ENCODE measurements around the gene RPRD2.
"Not testable (repeated sequence)": the region's sequence is repeated elsewhere in the genome, so short reads cannot be mapped to it uniquely, and the experiment has no call there.

RPRD2 gene

DNA sequence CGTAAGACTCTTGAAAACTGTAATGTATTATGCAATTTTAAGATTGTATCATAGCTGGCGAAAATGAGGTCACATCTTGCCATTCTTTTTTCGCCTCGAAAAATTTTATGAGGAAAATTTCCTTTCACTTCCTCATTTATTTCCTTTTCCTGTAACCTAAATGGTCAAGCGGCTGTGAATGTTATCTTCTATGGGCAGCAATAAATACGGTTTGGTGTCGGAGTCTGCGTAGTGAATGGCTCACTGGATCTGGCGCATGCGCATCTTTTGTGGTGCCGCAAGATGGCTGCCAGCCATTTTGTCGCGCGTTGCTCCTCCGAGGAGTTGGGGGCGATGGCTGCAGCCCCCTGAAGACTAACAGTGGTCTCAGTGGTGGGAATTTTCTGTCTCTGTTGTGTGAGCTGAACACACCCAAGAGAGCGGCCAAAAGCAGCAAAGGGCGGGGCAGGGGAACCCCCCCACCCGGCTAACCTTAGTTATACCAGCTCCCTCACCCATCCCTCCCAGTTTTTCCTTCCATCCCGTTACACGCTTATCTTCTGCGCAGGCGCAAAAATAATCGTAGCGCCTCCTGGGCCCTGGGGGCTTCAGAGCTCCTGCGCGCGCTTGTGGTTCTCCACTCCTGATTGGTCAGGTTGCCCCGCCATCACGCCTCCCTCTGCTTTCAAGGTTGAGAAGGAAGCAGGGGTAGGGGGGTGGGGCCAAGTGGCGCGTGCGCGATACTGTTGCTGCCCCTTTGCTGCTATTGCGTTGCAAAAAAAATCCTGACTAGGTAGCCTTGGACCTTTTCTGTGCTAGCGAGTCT is at the start of gene RPRD2:
Gene RPRD2, plus strand, starts transcription at position 722 of the 805 bp plus-strand sequence. CDS start 568 bp downstream, outside the sequence.
- H3K4me3 ChIP-seq (ENCODE audit: low read length): peak within 1 kb of the TSS; percentile 98
- H3K9me3 ChIP-seq (ENCODE audit: control insufficient read depth, low read length): no peaks in the 10 kb centered on the region
- peaks cover 5% of the 10 kb centered on the region for H3K4me1 ChIP-seq (ENCODE audit: control insufficient read depth, insufficient read depth, low read length)
- no peaks in the 10 kb centered on the region for H3K27me3 ChIP-seq (ENCODE audit: control insufficient read depth, insufficient read depth, low read length)
- H3K36me3 ChIP-seq (ENCODE audit: control insufficient read depth, insufficient read depth, low read length): no peaks in the 10 kb centered on the region
- peak within 1 kb of the TSS; percentile 99 for H3K9ac ChIP-seq (ENCODE audit: low read length)

DNA sequence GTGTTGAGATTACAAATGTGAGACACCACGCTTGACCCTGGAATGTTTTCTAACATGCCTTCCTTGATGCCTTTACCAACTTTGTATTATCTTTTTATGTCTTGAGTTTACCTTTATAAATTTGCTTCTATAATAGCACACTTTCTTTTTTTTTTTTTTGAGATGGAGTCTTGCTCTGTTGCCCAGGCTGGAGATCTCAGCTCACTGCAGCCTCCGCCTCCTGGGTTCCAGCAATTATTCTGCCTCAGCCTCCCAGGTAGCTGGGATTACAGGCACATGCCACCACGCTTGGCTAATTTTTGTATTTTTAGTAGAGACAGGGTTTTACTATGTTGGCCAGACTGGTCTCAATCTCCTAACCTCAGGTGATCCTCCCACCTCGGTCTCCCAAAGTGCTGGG is 49.3 kb upstream of the RPRD2 start:
- not testable (repeated sequence) for H3K36me3 ChIP-seq (ENCODE audit: control insufficient read depth, insufficient read depth, low read length); H3K4me3 ChIP-seq (ENCODE audit: low read length); H3K9me3 ChIP-seq (ENCODE audit: control insufficient read depth, low read length); H3K4me1 ChIP-seq (ENCODE audit: control insufficient read depth, insufficient read depth, low read length); H3K9ac ChIP-seq (ENCODE audit: low read length); H3K27me3 ChIP-seq (ENCODE audit: control insufficient read depth, insufficient read depth, low read length)

DNA sequence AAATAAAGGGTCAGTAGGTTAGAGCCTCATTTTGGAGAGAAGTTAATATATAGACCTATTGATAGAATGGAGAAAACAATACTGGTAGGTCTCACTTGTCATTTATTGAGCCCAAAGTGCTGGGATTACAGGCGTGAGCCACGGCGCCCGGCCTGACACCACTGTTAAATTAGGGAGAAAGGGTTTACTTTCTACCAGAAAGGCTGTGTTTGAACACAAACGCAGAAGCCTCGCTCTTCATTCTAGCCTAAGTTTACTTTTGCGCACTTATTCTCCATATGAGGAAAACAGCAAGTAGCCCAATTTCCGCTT is 43.3 kb upstream of the RPRD2 start:
- Histone ChIP-seq H3K36me3 (ENCODE audit: control insufficient read depth, insufficient read depth, low read length) (no peaks in the 10 kb centered on the region), H3K9me3 (ENCODE audit: control insufficient read depth, low read length) (no peaks in the 10 kb centered on the region), H3K27me3 (ENCODE audit: control insufficient read depth, insufficient read depth, low read length) (no peaks in the 10 kb centered on the region), H3K4me3 (ENCODE audit: low read length) (peak overlapping the region; percentile 95), H3K4me1 (ENCODE audit: control insufficient read depth, insufficient read depth, low read length) (no peaks in the 10 kb centered on the region), H3K9ac (ENCODE audit: low read length) (no peak overlapping the region)

DNA sequence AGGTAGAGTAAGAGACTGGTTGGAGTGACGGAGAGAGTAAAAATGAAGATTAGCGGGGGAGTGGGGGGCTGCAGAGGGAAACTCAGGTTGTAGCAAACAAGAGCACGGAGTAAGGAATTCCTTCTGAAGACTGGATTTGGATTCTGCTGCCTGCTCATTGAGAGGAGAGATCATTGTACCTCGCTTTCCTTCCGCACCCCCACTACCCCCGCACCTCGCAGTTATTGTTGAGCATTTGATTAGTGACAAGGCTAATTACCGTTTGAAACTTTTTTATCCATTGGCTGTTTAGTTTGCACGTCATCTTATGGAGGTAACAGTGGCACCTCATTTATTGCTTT is 42.2 kb upstream of the RPRD2 start:
- Histone ChIP-seq H3K4me1 (ENCODE audit: control insufficient read depth, insufficient read depth, low read length) (no peaks in the 10 kb centered on the region), H3K27me3 (ENCODE audit: control insufficient read depth, insufficient read depth, low read length) (no peaks in the 10 kb centered on the region), H3K4me3 (ENCODE audit: low read length) (peak overlapping the region; percentile 95), H3K9ac (ENCODE audit: low read length) (peak overlapping the region; percentile 88), H3K9me3 (ENCODE audit: control insufficient read depth, low read length) (no peaks in the 10 kb centered on the region), H3K36me3 (ENCODE audit: control insufficient read depth, insufficient read depth, low read length) (no peaks in the 10 kb centered on the region)

DNA sequence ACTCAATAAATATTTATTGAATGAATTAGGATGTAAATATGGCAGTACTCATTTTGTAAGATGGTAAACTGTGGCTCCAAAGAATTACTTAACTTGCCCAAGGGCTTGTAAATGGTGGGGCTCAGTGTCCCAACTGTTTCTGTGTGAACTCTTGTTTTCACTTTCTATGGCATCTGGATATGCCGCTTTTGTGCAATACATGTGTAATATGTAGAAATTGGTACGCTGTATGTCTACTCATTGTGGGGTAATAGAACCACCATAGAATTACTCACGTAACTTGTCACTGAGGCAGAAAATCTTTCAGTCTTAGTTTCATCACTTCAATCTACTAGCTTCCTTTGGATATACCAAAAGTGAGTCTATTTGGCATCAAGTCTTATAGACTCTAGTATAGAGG is 41.6 kb upstream of the RPRD2 start:
- H3K4me1 ChIP-seq (ENCODE audit: control insufficient read depth, insufficient read depth, low read length): no peaks in the 10 kb centered on the region
- no peaks in the 10 kb centered on the region for H3K9me3 ChIP-seq (ENCODE audit: control insufficient read depth, low read length)
- no peaks in the 10 kb centered on the region for H3K36me3 ChIP-seq (ENCODE audit: control insufficient read depth, insufficient read depth, low read length)
- peak overlapping the region; percentile 95 for H3K4me3 ChIP-seq (ENCODE audit: low read length)
- peak overlapping the region; percentile 88 for H3K9ac ChIP-seq (ENCODE audit: low read length)
- H3K27me3 ChIP-seq (ENCODE audit: control insufficient read depth, insufficient read depth, low read length): no peaks in the 10 kb centered on the region

DNA sequence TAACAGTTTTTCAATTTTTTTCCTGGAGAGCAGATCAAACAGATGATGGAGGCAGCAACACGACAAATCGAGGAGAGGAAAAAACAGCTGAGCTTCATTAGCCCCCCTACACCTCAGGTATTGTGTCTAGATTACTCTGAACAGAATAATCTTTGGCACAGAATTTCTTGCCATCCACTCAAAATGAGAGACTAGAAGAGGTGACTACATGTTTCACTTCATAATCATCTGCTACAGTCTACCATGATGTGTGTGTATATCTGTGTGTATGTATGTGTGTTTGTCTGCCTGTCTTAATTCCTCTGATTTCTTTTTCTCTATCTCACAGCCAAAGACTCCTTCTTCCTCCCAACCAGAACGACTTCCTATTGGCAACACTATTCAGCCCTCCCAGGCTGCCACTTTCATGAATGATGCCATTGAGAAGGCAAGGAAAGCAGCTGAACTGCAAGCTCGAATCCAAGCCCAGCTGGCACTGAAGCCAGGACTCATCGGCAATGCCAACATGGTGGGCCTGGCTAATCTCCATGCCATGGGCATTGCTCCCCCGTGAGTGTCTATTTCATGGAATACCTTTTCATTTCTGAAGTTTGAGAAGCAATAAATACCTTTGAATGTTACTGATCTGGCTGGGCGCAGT is 31.2 kb upstream of the RPRD2 start:
- Histone ChIP-seq H3K9ac (ENCODE audit: low read length) (no peak overlapping the region), H3K27me3 (ENCODE audit: control insufficient read depth, insufficient read depth, low read length) (no peaks in the 10 kb centered on the region), H3K4me1 (ENCODE audit: control insufficient read depth, insufficient read depth, low read length) (no peaks in the 10 kb centered on the region), H3K9me3 (ENCODE audit: control insufficient read depth, low read length) (no peaks in the 10 kb centered on the region), H3K4me3 (ENCODE audit: low read length) (no peak overlapping the region), H3K36me3 (ENCODE audit: control insufficient read depth, insufficient read depth, low read length) (peaks cover 5% of the 10 kb centered on the region)

DNA sequence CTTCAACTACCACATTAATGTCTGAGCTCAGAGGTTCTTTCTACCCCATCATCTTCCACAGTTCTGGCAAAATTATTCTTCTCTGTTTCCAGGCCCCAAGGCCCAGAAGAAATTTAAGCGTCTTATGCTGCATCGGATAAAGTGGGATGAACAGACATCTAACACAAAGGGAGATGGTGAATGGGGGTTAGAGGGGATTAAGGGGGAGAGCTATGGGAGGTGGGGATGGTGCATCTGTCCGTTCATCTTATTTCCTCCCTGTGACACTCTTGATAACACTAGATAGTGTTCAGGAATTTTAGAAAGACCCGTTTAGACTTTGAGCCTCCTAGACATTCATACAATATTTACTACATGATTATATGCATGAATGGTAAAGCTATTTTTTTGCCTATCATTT is 17.6 kb upstream of the RPRD2 start:
- no peak overlapping the region for H3K9ac ChIP-seq (ENCODE audit: low read length)
- H3K4me1 ChIP-seq (ENCODE audit: control insufficient read depth, insufficient read depth, low read length): no peaks in the 10 kb centered on the region
- no peaks in the 10 kb centered on the region for H3K27me3 ChIP-seq (ENCODE audit: control insufficient read depth, insufficient read depth, low read length)
- H3K9me3 ChIP-seq (ENCODE audit: control insufficient read depth, low read length): no peaks in the 10 kb centered on the region
- peaks cover 8% of the 10 kb centered on the region for H3K36me3 ChIP-seq (ENCODE audit: control insufficient read depth, insufficient read depth, low read length)
- no peak overlapping the region for H3K4me3 ChIP-seq (ENCODE audit: low read length)

DNA sequence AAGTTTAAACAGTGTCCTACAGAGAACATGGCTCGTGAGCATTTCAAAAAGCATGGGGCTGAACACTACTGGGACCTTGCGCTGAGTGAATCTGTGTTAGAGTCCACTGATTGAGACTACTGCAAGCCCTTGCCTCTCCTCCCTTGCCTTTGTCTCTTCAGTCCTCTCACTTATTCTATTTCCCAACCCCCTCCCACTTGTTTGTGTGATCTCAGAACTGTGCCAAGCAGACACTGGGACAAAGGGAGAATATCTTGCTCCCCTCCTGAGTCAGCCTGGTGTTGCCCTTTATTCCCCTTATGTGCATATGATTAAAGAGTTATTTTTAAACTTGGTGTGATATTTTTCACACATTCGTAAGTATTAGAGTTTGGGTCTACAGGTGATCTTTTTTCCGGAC is 11.1 kb upstream of the RPRD2 start:
- Histone ChIP-seq H3K9ac (ENCODE audit: low read length) (no peak overlapping the region), H3K36me3 (ENCODE audit: control insufficient read depth, insufficient read depth, low read length) (peaks cover 3% of the 10 kb centered on the region), H3K4me1 (ENCODE audit: control insufficient read depth, insufficient read depth, low read length) (no peaks in the 10 kb centered on the region), H3K27me3 (ENCODE audit: control insufficient read depth, insufficient read depth, low read length) (no peaks in the 10 kb centered on the region), H3K9me3 (ENCODE audit: control insufficient read depth, low read length) (no peaks in the 10 kb centered on the region), H3K4me3 (ENCODE audit: low read length) (no peak overlapping the region)

DNA sequence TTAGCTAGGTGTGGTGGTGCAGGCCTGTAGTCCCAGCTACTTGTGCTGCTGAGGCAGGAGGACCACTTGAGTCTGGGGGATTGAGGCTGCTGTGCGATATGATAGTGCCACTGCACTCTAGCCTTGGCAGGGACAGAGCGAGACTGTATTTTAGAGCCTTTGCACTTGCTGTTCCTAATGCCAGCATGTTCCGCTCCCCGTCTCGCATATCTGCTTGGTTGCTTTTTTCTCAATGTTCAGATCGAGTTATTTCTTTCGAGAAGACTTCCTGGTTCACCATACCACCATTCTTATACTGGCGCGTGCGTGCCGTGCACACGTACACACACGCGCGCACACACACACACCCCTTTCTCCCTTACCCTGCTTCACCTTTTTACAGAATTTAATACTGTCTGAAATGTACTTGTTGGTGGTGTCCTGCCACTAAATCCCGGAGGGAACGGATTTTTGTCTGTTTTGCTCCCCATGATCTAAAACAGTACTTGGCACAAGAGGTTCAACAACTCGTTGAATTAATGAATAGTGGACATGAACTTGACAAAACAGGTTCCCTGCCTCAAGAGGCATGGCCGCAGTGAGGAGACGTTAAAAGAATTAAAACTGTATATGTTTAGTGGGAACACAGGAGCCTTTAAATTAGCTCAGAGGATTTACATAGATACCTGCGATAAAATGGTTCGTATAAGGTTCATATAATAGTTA is 1.1 kb upstream of the RPRD2 start:
- Histone ChIP-seq H3K9ac (ENCODE audit: low read length) (peak overlapping the region; percentile 99), H3K4me1 (ENCODE audit: control insufficient read depth, insufficient read depth, low read length) (peaks cover 5% of the 10 kb centered on the region), H3K27me3 (ENCODE audit: control insufficient read depth, insufficient read depth, low read length) (no peaks in the 10 kb centered on the region), H3K36me3 (ENCODE audit: control insufficient read depth, insufficient read depth, low read length) (no peaks in the 10 kb centered on the region), H3K9me3 (ENCODE audit: control insufficient read depth, low read length) (no peaks in the 10 kb centered on the region), H3K4me3 (ENCODE audit: low read length) (peak overlapping the region; percentile 98)

DNA sequence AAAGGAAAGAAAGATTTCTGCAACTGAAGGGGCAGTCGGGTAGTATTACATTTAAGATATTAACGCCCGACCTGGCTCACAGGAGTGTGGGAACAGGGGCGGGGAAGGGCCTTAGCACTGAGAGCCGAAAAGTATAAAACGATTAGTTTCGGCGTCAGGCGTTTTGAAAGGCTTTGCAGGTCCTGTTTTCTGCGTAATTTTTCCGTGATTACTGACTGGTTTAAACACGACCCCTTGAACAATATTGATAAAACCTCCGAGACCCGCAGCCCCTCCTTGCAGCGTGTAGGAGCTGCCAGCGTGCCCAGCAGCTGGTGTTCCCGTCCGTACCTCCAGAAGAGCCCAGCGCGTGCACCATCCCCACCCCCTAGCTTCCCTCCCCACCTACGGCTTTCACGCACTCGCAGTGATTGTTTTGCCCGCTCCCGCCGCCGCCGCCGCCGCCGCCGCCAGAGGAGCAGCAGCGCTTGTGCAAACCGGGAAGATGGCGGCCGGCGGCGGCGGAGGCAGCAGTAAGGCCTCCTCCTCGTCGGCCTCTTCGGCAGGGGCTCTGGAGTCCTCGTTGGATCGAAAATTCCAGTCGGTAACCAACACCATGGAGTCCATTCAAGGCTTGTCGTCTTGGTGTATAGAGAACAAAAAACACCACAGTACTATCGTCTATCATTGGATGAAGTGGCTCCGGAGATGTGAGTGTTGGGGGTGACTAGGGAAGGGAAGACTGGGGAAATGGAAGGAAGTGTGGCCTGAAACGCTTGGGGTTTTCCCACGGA is 470 bp downstream of the RPRD2 start:
- Histone ChIP-seq H3K27me3 (ENCODE audit: control insufficient read depth, insufficient read depth, low read length) (no peaks in the 10 kb centered on the region), H3K9me3 (ENCODE audit: control insufficient read depth, low read length) (no peaks in the 10 kb centered on the region), H3K36me3 (ENCODE audit: control insufficient read depth, insufficient read depth, low read length) (no peaks in the 10 kb centered on the region), H3K9ac (ENCODE audit: low read length) (peak overlapping the region; percentile 99), H3K4me3 (ENCODE audit: low read length) (peak overlapping the region; percentile 98), H3K4me1 (ENCODE audit: control insufficient read depth, insufficient read depth, low read length) (peaks cover 5% of the 10 kb centered on the region)

DNA sequence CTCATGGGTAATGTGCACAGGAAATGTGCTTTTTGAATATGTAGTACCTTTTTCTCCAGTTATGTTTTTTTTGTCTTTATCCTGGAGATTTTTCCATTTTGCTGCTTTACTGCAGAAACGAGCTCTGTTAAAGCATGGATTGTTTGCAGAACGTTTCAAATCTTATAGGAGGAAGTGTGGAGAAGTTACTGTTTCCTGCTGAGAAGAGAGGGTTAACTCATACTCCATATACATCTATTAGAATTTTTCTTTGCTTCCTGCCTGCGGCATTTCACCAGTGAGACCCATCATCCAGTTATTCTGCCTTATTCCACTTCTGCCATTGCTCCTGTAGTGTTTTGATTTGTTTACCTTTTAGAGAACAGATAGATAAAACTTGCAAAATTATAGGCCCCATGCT is 2.0 kb downstream of the RPRD2 start:
- Histone ChIP-seq H3K36me3 (ENCODE audit: control insufficient read depth, insufficient read depth, low read length) (no peaks in the 10 kb centered on the region), H3K4me1 (ENCODE audit: control insufficient read depth, insufficient read depth, low read length) (peaks cover 5% of the 10 kb centered on the region), H3K9ac (ENCODE audit: low read length) (peak overlapping the region; percentile 99), H3K4me3 (ENCODE audit: low read length) (peak overlapping the region; percentile 98), H3K9me3 (ENCODE audit: control insufficient read depth, low read length) (no peaks in the 10 kb centered on the region), H3K27me3 (ENCODE audit: control insufficient read depth, insufficient read depth, low read length) (no peaks in the 10 kb centered on the region)
